ES-I3 (cell line): ENCODE measurements around the gene VPS41.

Source experiments
- H3K36me3 ChIP-seq: 2 replicates; pipeline ENCODE4 v1.6.1; 2013; ENCODE audit warnings: mild to moderate bottlenecking, low read length, control low read depth, moderate library complexity; ENCODE audit not compliant: insufficient read depth
- H3K4me1 ChIP-seq: 2 replicates; pipeline ENCODE4 v1.6.1; 2013; ENCODE audit warnings: mild to moderate bottlenecking, control low read depth, low read length; ENCODE audit not compliant: insufficient read depth
- H3K9ac ChIP-seq: 2 replicates; pipeline ENCODE4 v1.6.1; 2013; ENCODE audit warnings: low read depth, mild to moderate bottlenecking, low read length, moderate library complexity
- H3K9me3 ChIP-seq: 2 replicates; pipeline ENCODE4 v1.6.1; 2013; ENCODE audit warnings: mild to moderate bottlenecking, low read length, moderate library complexity; ENCODE audit not compliant: control insufficient read depth, insufficient read depth

The VPS41 gene

DNA sequence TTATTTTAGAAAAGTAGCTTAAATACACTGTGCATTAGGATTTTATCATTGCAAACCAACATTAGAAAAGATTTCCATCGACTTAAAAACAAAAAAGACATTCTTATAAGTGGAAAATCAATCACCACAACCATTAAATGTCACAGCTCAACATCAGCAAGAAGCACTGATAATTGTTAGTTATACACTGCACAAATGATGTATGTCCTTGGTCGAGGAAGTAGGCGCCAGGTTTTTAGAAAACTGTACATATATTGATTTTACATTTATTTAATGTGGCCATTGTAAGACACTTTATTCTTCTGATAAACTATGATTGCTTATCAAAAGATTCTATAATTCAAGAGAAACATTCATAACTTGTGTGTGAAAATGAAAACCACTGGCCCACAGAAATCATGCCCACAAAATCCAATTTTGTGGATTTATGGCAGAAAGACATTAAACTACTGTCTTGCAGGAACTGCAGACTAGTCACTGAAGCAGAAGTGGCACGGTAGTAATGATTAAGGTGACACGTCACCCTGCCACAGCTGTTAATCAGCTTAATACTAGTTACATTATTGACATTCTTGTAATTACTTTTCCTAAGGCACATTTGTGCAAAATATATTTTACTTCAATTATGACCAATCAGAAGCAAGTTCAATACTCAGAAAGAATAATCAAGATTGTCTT, 79.4 kb downstream of the VPS41 start:
- Histone ChIP-seq H3K36me3 (no peaks in the 10 kb centered on the region), H3K9ac (no peak overlapping the region), H3K9me3 (no peaks in the 10 kb centered on the region), H3K4me1 (peaks cover 4% of the 10 kb centered on the region; the same call in 1 of the 2 replicates)

DNA sequence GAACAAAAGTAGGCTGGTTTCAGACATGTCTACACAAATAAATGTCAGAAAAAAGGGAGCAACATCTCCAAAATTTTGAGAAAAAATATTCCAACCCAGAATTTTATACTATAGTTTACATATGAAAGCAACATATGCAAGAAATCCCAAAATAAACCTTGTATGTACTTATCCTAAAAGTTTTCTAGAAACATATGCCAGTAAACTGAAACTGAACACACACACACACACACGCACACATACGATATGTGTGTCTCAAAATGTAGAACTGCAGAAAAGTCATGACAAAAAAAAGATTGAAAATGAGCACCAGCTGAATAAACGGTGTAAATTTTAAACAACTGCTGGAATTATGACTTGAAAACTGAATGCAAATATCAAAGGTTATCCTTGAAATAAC, 81.0 kb downstream of the VPS41 start:
- Histone ChIP-seq H3K4me1 (peaks cover 4% of the 10 kb centered on the region; the same call in 1 of the 2 replicates), H3K9me3 (0 out of 2 replicates have a peak, but pooled peaks cover 2% of the 10 kb centered on the region), H3K36me3 (no peaks in the 10 kb centered on the region), H3K9ac (no peak overlapping the region)

DNA sequence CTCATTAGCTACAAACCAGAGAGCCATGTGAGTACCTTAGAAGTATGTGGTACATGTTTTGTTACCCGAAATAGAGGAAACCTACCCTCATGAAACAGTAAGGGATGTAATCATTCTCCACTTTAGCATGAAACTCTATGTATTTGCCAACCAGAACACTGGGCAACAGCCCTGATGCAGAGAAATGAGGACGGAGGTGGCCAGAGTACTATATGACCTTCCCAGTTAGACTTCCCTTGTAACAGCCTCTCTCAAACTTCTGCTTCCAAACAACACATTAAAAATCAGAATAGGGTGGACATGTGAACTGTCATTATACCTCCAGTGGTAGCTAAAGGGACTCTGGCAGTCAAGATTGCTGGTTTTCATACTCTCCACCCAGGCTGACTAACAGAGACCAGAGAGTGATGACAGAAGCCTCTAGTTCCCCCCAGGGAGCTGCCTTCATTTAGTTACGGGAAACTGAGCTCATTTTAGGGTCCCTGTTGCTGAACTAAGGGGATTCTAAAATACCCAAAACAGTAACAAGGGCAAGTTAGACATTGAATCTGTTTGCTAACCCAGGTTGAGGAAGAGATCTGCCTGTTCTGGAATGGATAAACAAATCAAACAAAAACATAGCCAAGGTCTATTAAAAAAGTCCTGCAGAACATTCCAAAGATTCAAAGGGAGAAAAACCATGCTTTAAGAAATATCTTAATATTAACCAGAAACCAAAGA, 83.1 kb downstream of the VPS41 start:
- no peaks in the 10 kb centered on the region for H3K4me1 ChIP-seq
- 0 out of 2 replicates have a peak, but pooled peaks cover 2% of the 10 kb centered on the region for H3K9me3 ChIP-seq
- no peaks in the 10 kb centered on the region for H3K36me3 ChIP-seq
- no peak overlapping the region for H3K9ac ChIP-seq

DNA sequence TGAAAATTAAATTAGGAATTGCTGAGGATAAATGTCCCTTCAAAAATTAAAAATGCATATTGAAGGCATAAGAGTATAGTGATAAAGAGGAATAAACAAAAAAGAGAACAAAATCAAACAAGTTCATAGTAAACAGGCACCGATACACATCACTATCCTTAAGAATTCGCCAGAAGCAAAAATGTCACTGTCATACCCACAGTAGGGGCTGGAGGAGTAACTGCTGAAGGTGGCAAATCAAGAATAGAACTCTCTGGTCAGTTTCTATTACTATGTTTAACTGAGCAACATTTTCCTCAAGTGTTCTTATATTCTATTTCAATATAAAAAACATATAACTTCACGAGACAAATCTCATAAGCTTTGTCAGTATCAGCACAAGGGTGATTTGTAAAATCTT, 84.0 kb downstream of the VPS41 start:
- no peaks in the 10 kb centered on the region for H3K36me3 ChIP-seq
- 0 out of 2 replicates have a peak, but pooled peaks cover 2% of the 10 kb centered on the region for H3K9me3 ChIP-seq
- no peaks in the 10 kb centered on the region for H3K4me1 ChIP-seq
- no peak overlapping the region for H3K9ac ChIP-seq

DNA sequence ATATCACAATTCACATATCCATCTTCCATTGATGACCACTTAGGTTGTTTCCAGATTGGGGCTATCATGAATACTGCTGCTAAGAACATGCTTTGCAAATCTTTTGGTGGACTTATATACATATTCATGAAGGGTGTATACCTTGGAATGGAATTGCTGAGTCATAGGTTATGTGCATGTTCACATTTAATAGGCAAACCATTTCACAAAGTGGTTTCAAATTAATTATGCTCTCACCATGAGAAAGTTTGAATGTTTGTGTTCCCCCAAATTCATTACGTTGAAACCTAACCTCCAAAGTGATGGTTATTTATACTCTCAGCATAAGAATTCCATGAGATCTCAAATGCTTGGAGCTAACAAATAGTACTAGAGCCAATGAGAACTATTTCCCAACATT, 86.4 kb downstream of the VPS41 start:
- H3K4me1 ChIP-seq: no peaks in the 10 kb centered on the region

DNA sequence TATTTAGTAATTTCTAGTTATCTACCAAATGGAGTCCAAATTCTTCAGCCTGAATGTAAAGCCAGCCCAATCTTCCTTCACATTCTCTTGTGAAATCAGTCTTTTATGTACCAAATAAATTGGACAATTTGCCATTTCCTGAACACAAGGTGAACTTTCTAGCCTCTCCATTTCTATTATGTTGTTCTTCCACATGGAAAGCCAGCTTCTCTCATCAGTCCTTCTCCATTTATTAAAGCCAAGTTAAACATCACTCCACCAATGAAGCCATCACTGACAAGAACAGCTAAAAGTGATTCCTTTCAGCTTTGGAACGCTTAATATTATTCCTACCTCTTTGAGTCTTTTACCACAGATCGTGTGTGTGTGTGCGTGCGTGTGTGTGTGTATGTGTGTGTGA, 88.4 kb downstream of the VPS41 start:
- Histone ChIP-seq H3K36me3 (peaks cover 2% of the 10 kb centered on the region), H3K9me3 (0 out of 2 replicates have a peak, but pooled peaks cover 2% of the 10 kb centered on the region), H3K9ac (no peak overlapping the region), H3K4me1 (no peaks in the 10 kb centered on the region)

More for the DNA sequence above, 86.4 kb downstream of the VPS41 start:
- Histone ChIP-seq H3K36me3 (no peaks in the 10 kb centered on the region; the same call in 1 of the 2 replicates), H3K9ac (no peak overlapping the region), H3K9me3 (0 out of 2 replicates have a peak, but pooled peaks cover 2% of the 10 kb centered on the region)

DNA sequence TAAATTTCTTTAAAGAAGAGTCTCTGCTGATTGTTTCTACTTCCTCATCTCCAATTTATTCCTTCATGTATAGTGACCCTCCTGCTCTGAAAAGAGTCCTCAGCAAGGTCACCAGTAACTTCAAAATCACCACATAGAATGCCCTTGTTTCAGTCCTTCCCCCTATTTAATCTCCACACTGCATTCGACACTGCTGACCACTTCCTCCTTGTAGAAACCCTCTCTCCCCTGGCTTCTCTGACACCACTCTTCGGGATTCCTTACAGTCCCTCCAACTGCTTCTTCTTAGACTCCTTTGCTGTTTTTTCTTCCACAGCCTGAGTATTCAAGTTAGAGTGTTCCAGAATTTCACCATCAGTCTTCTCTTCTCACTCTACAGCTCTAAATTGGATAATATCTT, 89.5 kb downstream of the VPS41 start:
- Histone ChIP-seq H3K4me1 (no peaks in the 10 kb centered on the region), H3K36me3 (peaks cover 2% of the 10 kb centered on the region), H3K9me3 (0 out of 2 replicates have a peak, but pooled peaks cover 2% of the 10 kb centered on the region), H3K9ac (no peak overlapping the region)

DNA sequence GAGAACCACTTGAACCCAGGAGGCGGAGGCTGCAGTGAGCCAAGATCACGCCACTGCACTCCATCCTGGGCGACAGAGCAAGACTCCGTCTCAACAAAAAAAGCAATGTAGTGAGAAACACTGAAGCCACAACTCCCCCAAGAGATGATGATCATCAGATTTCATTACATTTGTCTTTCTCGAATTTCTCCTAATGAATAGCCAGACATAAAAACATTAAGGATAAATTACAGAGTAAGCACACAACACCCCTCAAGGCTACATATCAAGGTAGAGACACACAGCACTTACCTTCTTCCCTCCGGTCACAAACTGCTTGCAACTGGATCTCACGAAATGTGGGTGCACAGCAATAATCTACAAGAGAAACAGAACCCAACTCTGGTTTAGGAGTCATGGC, 91.5 kb downstream of the VPS41 start:
- Histone ChIP-seq H3K9me3 (no peaks in the 10 kb centered on the region), H3K9ac (no peak overlapping the region), H3K4me1 (no peaks in the 10 kb centered on the region), H3K36me3 (peaks cover 2% of the 10 kb centered on the region)

DNA sequence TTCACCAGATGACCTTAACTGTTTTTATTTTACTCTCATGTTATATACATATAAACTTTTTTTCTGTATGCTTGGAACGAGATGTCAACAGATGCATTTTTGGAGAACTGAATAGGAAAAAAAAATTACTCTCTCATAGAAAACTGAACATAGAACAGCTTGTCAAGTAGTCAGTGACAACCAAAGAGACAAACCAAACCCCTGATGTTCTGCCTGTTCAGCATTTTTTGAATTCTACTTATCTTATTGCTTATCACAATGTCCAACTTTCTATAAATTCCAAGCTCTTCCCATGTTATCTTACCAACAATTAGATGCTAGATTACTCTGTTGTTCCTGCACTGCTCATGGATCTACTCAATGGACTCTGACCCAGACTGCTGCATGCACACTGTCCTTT, 95.2 kb downstream of the VPS41 start:
- H3K36me3 ChIP-seq: peaks cover 2% of the 10 kb centered on the region
- H3K4me1 ChIP-seq: no peaks in the 10 kb centered on the region
- H3K9me3 ChIP-seq: no peaks in the 10 kb centered on the region
- H3K9ac ChIP-seq: no peak overlapping the region

DNA sequence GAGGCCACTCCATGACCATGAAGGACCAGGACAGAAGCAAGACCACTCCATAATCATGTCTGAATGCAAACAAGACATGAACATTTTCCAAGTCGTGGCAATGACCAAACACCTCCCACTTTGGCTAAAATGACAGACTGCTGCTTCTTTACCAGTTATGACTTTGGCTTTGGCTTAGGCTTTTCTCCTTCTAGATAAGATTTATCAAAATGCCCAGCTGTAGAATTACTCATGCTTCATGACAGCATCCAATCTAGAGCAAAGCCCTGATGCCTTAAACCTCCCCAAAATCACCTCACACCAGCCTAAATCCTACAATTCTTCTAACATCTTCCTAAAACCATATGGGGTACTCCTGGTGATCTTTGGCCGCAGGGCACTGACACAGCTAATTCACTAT, 102.1 kb downstream of the VPS41 start:
- Histone ChIP-seq H3K9ac (no peak overlapping the region), H3K36me3 (no peaks in the 10 kb centered on the region), H3K4me1 (no peaks in the 10 kb centered on the region), H3K9me3 (no peaks in the 10 kb centered on the region)

DNA sequence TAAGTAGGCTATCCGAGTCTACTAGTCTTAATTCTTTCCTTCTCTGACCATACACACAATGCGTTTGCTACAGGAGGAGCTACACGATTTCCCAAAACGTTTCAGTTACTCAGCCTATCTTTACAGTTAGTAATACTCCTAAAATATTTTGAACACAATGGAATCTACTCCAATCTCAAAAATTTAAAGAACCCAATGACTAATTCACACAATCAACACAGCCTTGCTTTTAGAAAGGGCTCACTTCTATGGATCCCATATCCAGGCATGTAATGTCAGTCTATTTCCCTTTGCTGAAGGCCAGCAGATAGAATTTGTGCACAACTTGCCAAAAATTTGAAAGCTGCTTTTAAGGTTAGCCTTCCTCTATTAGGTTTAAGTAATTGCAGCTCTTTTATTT, 107.2 kb downstream of the VPS41 start:
- H3K36me3 ChIP-seq: no peaks in the 10 kb centered on the region
- no peaks in the 10 kb centered on the region for H3K9me3 ChIP-seq
- peaks cover 8% of the 10 kb centered on the region for H3K4me1 ChIP-seq
- H3K9ac ChIP-seq: no peak overlapping the region

DNA sequence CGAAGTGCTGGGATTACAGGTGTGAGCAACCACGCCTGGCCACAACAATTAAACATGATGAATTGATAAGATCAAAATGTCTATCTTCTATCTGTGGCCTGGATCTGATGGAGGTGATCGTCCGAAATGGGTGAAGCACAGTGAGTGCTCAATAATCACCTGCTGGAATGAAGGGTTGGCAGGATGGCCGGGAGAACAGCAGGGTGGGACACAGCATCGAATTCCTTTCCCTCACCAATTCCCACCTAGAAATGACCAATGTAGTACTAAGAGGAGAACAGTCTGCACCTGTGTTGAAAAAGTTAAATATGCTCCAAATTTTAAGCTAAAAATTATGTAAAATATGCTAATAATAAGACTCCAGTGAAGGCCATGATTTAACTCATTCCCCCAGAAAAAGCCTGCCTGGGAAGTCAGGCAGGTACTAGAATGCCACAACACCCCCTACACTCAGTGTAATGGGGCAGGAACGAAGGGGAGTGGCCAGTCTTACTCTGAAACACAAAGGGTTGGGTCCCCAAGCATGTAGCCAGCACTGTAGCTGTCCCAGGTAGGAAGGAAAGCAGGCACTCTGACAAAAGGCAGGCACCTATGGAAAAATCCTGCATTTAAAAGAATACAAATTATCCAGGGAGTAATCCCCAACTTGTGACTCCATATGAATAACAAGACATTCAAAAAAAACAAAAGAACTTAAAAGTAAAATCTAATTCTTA, 110.3 kb downstream of the VPS41 start:
- H3K36me3 ChIP-seq: no peaks in the 10 kb centered on the region; the same call in 1 of the 2 replicates
- H3K9ac ChIP-seq: no peak overlapping the region
- H3K4me1 ChIP-seq: peaks cover 8% of the 10 kb centered on the region
- no peaks in the 10 kb centered on the region for H3K9me3 ChIP-seq

DNA sequence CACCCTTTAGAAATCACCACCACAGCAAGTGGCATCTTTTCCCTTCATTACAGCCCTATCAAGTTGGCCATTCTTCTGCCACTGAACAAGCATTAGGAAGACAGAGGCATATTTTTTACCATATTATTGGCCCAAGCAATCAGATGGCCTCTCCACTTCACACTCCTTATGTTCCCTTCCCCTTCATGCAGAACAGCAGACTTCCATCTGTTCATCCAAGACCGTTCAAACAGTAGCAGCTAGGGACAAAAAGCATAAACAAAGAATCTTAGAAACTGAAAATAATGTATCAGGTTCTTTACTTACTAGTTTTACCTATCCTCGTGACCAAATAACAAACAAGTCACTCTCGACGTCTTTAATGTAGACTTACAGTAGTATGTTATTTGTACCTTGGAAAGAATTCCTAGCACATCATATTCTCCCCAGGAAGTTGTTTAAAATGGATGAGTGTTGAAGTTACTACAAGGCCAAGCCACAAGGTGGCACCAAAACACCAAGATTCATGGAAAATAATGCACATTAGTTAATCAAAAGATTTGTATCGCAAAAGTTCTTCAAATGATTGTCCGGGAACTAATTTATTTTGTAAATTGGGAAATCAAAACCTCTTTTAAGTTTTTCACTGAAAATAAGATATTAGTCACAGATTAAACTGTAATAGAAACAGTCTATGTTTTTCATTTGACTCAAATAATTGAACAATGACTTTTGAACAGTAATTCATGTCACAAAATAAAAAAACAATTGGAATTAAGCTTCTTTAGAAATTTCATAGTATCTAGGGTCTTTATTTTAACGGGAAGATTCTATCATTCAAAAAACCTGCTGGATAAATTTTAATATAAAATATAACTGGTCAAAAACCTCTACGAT, 112.1 kb downstream of the VPS41 start:
- Histone ChIP-seq H3K36me3 (no peaks in the 10 kb centered on the region; the same call in 1 of the 2 replicates), H3K9ac (no peak overlapping the region), H3K4me1 (peaks cover 8% of the 10 kb centered on the region), H3K9me3 (no peaks in the 10 kb centered on the region)

DNA sequence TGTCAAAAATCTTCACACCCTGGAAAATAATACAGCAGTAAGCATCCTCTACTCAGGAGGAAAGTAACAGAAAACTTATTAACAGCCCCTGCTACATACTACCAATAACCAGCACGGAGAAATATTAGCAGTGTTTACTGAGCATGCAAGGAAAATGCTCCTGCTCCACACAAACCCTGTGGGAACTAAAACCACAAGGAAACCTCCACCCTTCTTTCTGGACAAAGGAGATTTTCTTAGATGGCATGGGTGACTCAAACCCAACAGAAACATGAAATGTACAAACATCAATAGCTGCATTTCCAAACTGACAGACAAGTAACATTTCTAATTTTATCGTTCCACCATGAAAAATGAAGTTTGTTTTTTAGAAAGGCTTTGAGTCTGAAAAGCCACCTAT, 113.4 kb downstream of the VPS41 start:
- no peak overlapping the region for H3K9ac ChIP-seq
- H3K36me3 ChIP-seq: no peaks in the 10 kb centered on the region; the same call in 1 of the 2 replicates

More for the DNA sequence above, 113.4 kb downstream of the VPS41 start:
- no peaks in the 10 kb centered on the region for H3K9me3 ChIP-seq
- peaks cover 8% of the 10 kb centered on the region for H3K4me1 ChIP-seq
